Hepatocyte (in vitro differentiated cells): Measurements from ENCODE around the gene NME9.

ENCODE experiments used
- EZH2 ChIP-seq: fragments of 200-600 bp; sonication (generic); IDR thresholded peaks from 2 replicates; pipeline ENCODE4 v1.6.1; 2016; ENCODE audit warnings: antibody characterized with exemption, mild to moderate bottlenecking, borderline replicate concordance
- TF ChIP-seq, protein P1 (sequence below): fragments of 200-600 bp; sonication (generic); IDR thresholded peaks from 2 replicates; pipeline ENCODE4 v1.5.1; 2016; ENCODE audit warnings: antibody characterized with exemption, mild to moderate bottlenecking; ENCODE audit not compliant: poor library complexity

DNA sequence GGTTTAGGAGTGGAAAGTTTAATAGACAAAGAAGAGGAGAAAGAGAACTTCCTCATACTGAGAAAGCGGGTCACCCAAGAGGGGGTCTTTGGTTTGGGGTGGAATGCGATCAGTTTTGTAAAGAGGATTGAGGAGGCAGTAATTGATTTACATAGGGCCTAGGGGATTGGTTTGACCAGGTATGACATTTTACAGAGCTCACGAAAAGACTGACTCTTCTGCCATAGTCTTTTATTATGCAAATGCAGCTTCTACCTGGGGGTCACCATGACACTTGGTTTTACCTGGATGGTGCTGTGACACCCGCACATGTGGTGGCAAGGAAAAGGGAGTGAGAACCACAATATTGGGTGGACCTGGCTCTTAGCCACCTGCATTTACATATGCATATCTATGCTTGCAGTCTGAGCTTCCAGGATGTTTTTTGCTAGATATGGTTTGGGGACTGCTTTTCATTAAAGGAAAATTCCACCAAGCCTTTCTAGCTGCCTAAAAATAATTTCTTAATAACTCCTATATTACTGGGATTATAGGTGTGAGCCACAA is 6.9 kb upstream of the NME9 start:
- TF ChIP-seq EZH2, result no peak
- TF ChIP-seq, protein P1, sequence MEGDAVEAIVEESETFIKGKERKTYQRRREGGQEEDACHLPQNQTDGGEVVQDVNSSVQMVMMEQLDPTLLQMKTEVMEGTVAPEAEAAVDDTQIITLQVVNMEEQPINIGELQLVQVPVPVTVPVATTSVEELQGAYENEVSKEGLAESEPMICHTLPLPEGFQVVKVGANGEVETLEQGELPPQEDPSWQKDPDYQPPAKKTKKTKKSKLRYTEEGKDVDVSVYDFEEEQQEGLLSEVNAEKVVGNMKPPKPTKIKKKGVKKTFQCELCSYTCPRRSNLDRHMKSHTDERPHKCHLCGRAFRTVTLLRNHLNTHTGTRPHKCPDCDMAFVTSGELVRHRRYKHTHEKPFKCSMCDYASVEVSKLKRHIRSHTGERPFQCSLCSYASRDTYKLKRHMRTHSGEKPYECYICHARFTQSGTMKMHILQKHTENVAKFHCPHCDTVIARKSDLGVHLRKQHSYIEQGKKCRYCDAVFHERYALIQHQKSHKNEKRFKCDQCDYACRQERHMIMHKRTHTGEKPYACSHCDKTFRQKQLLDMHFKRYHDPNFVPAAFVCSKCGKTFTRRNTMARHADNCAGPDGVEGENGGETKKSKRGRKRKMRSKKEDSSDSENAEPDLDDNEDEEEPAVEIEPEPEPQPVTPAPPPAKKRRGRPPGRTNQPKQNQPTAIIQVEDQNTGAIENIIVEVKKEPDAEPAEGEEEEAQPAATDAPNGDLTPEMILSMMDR, result no peak
